HG03280 (cell line): Measurements from ENCODE around the gene TMEM115.
A peak's percentile ranks its signal among the peaks of the same experiment; 100 is the strongest.

Experiments
- ATAC-seq: cut with Tn5 transposase; IDR thresholded peaks from one replicate; pipeline ENCODE4 v1.9.1; 2021; ENCODE audit warnings: mild to moderate bottlenecking, moderate library complexity; ENCODE audit not compliant: unreplicated experiment

TMEM115 gene

DNA sequence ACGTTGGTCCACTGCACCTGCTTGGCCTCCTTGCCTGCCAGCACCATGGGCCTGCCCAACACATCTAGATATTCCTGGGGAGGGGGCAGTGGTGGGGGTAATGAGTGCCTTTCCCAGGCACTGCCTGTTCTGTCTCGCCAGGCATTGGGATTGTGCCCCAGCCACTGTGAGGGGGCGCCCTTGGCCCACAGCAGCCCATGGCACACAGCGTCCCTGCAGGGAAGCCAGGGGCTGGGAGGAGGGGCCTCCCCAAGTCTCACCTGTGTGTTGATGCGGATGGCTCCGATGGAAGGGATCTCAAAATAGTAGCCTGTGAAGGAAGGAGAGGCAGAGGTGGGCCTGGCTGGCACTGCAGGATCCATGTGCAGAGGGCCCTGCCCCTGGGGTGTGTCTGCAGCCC, 18.7 kb upstream of the TMEM115 start:
- ATAC-seq, result no peak

DNA sequence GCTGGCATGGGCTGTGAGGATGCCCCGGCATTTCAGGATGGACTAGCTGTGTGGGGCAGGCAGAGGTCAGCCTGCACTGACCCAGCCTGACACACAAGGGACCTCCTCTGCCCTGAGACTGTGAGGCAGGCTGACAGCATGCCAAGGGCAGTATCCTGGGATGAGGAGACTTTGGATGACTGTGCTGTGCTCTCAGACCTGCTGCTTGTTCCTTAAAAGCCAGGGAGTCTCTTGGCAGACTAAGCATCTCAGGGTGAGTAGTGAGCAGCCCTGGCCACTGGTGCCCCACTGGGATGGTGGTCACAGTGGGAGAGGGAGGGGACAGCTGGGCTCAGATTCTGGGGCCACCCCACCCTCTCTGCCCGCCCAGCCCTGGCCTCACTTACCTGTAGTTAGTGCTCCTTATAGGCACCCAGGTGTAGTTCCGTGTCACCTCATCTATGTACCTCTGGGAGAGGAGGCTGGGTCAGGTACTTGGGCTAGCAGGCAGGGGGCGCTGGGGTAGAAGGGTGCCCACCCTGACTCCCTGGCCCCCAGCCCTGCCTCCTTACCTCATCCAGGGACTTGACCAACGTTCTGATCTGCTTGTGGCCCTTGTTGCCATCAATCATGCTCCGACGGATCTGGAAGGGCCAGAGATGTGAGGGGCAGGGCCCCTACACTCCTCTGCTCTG, 16.1 kb upstream of the TMEM115 start:
- no peak for ATAC-seq

DNA sequence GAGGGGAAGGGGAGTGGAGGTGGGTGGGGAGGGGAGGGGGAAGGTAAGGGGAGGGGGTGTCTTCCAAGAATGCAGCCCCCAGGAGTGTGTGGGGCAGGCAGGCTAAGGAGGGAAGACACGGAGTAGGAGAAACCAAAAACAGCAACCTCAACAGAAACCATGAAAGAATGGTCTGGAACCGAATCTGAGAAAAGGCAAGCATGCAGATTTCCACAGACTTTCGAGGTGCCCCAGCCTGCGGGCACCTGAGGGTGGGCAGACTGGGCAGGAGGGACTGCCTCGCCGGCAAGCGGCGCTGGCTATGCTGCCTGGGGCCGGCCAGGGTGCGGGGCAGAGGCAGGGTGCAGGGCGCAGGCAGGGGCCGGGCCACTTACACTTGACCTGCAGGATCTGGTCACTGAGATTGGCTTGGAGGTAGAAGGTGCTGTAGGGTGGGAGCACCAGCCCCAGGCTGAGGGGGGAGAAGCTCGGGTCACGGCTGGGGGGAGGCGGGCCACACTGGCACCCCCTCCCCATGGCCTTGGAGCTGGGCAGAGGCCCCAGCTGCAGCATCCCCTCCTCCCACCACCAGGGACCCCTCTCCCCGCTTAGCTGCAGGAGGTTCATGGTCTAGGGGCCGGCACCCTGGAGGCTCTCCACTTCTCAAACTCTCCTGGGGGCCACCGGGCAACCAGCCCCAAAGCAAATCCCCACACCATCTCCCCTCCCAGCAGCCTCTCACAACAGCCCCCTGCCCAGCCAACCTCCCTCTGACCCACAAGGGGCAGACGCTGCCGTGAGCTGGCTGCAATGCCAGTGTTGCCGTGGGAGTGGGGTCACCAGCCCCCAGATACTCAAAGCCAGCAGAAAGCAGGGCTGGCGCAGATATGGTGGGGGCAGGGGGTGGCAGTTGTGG, 15.3 kb upstream of the TMEM115 start:
- ATAC-seq, result no peak

DNA sequence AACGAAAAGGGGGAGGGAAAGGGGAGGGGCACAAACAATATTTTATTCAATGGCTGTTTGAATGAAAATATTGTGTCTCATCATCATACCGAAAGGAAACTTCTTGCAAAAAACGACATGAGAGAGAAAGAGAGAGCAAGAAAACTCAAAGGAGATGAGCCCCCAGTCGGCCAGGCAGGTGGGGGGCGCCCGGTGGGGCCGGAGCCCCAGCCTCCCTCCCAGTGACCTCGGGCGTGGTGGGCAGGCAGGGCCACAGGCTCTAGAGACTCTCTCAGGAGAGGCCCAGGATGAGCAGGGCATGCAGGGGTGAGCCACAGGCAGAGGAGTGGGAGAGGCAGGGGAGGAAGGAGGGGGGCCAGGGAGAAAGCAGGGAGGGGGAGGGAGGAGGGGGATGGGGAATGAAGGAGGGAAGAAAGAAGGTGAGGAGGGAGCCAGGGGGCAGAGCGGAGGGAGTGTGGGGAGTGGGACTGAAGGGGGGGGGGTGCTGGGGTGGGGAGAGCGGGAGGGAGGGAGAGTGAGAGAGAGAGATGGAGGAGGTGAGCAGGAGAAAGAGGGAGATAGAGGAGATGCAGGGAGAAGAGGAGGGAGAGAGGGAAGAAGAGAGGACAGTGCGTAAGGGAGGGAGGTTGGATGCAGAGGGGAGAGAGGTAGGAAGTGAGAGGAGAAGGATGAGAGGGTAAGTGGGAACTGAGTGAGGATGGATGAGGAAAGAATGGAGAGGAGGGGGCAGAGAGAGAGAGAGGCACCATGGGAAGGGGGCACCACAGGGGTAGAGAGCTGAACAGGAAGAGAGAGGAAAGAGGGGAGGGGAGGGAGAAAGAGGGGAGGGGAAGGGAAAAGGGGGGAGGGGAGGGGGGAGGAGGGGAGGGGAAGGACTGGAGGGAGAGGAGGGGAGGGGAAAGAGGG, 14.1 kb upstream of the TMEM115 start:
- ATAC-seq, result no peak

DNA sequence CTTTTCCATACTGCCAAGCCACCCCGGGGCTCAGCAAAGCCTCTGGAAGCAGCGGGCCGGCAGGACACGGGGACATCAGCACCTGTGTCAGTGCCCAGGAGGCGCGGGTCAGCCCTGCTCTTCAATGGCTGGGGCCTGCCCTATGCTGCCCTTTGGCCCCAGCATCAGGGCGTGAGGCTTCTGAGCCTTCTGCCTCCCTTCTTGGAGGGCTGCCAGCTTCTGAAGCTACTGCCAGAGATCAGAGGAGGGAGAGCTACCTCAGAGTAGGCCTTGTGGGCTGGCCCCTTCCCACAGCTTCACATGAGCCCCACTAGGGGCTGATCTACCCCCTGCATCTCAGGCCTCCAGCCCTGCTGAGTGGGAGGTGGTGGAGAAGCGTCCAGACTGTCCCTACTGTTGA, 13.0 kb upstream of the TMEM115 start:
- ATAC-seq, result no peak

DNA sequence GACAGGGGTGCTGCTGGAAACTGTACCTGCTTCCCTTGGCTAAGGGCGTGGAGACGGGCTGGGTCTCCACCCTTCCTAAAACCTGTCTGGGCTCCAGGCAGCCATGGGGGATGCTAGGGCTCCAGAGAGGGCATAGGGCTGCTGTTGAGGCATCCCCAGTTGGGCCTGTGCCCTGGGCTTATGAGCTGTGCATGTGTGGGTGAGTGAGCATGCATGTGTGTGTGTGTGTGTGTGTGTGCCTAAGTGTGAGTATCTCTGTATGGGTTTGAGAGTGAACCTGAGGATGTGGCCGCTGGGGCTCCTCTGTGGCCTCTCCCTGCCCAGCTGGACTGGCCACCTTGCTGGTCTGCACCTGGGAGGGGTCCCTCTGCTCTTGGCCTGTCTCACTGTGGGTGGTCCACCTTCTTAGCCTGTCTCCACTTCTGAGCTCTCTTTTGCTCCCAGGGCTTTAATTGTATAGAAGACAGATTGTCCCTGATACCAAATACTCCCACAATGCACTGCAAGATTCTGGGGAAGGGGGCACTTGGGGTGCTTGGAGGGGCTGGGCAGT, 11.9 kb upstream of the TMEM115 start:
- ATAC-seq, result no peak

DNA sequence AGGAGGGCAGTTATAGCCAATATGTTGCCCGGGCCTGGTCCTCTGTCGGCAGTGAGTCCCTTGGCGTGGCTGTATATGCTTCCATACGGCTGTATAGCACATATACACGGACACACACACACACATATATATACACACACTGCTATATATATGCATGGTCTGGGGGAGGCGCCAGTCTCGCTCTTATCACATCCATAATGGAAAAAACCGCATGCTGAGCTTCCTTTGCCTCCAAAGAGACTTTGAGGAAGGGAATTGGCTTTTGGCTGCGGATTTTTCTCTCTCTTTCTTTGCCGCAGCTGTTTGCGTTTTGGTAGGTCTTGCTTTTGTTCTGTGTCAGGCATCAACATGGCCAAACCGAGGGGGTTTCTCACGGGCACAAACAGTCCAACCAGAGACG, 11.3 kb upstream of the TMEM115 start:
- no peak for ATAC-seq

DNA sequence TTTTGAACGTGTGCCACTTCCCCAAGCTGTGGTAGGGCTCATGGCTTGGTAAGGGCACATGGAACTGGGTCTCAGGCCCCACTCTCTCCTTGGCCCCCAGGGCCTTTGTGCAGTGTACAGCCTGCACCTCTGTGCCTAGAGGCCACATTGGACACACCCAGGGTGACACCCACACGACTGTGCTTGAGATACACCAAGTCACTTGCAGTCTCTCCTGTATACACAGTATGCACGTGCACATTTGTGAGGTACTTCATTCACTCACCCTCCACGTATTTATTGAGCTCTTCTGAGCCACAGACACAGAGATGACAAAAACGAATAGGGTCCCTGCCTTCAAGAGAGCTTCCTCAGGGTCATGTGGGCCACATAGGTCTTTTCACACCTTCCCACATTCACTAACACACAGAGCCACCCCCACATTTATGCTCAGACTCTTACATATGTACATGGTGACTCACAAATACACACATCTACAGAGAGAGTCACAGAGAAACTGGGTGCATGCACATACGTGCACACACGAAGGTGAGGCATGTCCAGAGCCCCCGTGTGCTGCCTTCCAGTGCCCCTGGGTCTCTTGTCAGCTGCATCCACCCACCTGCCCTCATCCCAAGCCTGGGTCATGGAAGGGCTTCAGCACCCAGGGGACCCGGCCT, 9.8 kb upstream of the TMEM115 start:
- no peak for ATAC-seq

DNA sequence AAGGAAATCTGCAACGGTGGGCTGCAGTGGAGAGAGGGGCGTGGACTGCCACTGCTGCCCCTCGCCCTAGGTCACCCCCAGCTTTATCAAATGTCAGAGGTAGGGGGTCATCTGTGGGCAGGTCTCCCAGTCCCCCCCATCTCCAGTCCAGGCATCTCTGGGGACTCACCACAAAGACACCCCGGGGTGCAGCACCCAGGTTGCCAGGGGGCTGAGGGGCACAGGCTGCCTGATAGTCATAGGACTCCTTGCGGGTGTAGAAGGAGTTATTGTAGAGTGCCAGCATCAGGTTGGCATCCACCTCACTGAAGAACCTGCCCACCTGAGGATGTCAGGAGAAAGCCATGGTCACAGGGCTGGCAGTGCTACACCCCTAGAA, 6.5 kb upstream of the TMEM115 start:
- ATAC-seq, result no peak

DNA sequence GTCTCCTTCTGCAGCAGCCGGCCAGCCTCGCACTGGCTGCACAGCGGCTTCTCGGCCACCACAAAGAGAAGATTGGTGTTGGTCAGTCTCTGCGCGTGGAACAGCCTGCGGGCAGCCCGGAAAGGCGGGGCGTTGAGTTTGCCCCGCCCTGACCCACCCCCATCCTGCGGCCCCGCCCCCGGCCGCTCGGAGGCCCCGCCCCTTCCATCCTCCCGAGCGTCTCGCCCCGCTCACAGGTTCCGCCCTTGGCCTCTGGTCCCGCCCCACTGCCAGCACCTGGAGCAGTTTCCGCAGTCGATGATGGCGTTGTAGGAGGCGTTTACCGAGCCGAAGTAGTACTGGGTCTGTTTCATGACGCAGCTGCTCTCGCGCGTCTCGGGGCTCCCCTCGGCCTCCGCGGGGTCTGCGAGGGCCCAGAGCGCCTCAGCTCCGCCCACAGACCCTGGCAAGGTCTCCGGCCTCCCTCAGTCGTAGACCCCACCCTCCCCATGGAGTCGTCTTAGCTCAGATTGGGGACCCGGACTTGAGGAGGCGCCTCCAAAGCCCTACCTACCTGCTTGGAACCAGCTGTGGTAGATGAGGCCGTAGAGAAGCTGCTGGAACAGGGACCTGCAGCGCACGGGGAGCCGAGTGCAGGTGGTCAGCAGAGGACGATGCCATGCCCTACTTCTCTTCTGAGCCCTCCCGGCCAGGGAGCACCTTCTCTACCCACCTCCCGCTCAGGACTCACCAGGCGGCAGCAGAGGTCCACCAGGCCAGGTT, 5.9 kb upstream of the TMEM115 start:
- ATAC-seq, result peak; percentile 91

DNA sequence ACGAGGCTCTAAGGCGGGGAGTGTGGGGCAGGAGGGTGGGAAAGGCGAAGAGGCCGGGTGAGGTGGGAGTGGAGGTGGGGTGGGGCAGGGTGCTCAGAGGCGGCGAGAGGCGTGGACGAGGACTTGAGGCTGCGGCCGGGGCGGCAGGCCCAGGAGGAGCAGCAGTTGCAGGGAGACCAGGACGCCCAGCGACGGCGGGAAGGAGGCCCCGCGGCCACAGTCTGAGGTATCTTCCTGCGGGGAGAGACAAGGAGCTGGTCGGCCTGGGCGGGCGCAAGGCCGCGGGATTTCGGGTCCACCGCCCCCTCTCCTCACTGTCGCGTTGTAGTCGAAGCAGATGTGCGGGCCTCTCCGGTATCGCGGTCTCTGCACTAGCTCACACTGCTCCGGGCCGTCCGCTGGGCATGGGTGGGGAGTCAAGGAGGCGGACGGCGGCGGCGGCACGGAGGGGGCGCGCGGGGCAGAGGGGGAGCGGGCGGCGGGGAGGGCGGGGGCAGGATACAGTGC, 5.3 kb upstream of the TMEM115 start:
- no peak for ATAC-seq

DNA sequence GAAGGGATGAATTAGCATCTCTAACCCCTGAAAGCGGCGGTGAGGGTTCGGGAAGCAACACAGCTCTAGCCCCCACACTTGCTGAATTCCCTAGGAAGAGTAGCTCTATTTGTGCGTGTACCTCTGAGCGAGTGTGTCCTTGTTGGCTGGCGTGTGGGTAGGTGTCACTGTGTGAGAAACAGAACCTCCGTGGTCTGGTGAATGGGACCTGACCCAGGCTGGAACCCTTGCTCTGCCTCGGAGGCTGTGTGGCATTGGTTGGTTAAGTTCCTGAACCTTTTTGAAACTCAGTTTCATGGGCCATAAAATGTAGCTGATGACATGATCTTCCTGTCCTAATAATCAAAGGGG, 414 bp upstream of the TMEM115 start:
- peak; percentile 15 for ATAC-seq

DNA sequence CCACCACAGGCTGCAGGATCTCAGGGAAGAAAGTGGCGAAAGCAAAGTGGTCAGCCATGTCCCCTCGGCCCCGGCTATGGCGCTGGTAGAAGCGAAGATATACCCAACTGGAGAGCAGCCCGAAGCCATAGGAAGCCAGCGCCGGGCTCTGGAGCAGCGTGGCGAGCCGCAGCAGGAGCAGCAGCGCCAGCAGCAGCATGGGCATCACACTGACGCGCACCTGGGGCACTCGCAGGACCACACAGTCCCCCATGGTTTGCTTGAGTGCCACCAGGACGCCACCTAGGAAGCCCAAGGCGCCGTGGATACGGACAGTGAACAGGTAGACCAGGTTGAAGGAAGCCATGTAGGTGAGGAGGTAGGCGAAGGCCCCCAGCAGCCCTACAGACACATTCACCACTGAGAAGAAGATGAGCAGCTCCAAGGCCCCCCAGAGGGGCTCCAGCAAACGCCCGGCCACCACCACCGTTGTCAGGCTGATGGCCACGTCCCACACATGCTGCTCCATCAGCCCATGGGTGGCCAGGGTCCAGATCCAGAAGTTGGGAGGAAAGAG, 888 bp downstream of the TMEM115 start:
- no peak for ATAC-seq

DNA sequence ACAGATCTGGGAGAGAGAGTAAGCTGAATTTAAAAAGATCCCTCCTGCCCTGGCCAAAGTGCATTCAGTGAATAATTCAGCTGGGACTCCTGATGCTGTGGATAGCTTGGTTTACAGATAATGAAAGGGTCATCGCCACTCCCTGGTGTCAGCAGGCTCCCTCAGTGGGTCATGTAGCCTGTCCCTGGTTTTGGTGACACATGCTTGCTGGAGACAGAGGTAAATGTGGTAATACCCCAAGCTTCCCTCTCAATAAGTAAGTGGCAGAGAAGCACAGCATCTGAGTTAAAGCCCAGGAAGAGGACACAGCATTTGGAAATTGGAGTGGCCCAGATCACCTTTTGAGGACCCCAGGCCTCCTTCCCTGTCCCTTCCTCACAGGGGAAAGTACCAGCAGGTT, 1.8 kb downstream of the TMEM115 start:
- no peak for ATAC-seq

DNA sequence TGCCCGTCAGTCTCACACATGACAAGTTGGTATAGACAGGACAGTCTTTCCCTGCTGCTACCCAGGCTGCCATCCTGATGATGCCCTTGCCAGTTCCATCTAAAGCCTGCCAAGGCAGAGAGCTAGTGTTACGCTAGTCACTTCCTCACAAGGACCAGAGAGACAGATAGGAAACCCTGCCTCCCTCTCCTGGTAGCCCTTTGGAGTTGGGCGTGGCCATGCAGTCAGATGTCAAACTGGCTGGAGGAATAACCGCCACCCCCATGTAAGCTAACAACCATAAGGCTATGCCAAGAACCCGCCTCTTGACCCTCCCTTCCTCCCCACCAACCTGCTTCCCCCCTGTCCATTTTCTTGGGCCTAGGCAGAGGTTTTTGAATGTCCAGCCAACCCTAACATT, 2.8 kb downstream of the TMEM115 start:
- no peak for ATAC-seq

DNA sequence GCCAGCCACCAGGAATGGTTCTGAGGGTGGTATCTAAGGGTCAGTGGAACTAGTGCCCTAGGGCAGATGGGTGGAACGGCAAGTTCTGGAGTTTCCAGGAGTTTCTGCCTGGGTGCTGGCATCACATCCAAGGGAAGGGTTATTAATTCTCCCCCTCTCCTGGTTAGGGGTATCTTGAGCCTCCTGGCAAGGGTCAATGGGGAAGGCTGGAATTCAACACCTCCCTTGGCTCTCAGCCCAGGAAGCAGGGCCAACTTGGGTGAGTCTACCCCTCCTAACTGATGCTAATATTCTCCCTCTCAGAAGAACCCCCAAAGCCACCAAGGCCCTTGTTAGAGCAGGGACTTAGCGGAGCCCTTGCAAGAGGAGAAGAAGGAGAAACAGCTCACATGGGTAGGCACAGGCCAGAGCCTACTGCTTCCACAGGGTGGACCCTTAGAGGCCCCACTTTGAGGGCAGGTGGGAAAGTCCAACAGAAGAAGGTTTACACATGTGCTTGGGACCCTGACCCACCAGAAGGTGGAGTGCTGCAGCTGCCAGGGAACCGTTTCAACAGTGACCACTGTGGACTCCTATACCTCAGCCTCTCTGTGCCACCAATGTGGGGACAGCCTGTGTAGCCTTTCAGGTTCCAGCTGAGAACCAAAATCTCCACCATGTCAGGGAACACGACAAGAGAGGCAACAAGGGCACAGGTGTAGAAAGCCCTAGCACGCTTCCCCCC, 3.3 kb downstream of the TMEM115 start:
- ATAC-seq, result no peak

DNA sequence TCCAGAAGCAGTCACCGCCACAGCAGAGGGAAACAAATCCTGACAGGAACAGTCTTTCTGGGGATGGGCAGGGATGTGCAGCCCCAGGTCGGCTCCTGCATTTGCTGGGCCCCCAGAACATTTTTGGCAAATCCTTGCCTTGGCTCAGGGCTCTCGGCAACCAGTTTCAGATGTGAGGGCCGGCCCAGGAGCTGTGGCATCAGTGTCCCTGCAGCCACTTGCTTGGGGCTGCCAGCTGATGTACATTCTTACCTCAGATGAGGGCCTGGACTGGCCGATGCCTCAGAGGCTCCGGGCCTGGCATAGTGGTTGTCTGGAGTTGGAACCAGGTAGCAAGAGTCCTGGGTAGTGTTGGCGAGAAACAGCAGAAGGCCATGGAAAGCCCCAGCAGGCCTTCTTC, 4.5 kb downstream of the TMEM115 start:
- ATAC-seq, result no peak

DNA sequence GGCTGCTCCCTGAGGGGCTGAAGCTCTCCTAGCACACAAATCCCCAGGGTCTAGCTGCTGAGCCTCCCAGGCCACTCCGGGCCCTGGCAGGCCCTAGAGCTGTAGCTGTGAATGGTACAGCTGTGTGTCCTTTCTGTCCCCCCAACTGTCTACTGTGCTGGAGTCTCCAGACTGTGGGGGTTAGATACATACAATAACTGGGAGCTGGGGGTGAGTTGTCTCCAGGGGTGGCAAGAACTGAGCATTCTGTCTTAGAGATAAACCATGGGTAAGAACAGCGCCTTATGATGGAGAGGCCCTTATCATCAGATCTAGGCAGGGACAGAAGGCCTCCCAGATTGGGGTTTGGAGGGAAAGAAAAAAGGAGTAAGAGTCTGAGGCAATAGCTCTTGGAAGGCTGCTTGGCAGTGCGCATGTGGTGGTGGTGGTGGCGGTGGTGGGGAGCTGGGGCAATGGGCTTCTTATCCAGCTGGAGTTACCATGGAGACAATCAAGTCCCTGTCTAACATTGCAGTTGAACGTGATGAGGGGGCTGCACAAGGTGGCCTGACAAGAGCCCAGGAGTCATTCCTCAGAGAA, 5.0 kb downstream of the TMEM115 start:
- no peak for ATAC-seq
